ENCODE measurements around the gene ZFYVE28.
A peak's percentile ranks its signal among the peaks of the same experiment; 100 is the strongest.
"Not testable (repeated sequence)": the region's sequence is repeated elsewhere in the genome, so short reads cannot be mapped to it uniquely, and the experiment has no call there.

Gene ZFYVE28

DNA sequence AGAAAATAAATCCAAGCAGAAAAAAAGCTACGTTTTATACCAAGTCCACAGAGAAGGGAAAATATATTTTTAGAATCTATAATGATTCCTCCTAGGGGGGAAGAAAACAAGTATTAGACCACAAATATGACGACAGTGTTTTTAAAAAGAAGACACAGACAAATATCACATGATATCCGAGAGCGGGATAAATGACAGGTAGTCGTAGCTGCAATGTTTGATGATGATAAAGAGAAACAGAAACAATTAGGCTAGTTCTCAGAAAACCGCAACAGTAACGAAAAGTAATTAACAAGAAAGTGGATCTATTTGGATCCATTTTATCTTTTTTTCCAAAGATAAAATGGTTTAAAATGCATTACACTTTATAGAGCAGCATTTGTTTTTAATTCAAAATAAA lies 177.4 kb downstream of the ZFYVE28 start:
- no peak for DNase-seq

DNA sequence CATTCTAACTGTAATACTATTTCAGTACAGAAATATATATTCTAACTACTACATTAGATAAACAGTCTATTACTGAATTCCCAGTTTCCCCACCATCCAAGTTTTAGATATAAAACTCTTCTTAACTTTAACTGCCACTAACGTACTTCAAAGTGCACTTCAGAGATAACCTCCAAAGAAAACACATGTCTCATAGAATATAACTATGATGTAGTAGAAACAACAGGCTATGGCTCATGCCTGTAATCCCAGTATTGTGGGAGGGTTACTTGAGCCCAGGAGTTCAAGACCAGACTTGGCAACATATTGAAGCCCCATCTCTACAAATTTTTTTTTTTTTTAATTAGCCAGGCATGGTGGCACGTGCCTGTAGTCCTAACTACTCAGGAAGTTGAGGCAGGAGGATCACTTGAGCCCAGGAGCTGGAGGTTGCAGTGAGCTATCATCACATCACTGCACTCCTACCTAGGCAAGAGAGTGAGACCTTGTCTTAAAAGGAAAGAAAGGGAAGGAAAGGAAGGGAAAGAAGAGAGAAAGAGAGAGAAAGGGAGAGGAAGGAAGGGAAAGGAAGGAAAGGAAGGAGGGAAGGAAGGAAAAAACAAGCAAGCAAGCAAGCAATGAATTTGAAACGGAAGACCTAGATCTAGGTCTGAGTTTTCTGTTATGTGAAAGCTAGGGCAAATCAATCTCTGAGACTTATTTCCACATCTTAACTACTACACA lies 181.3 kb downstream of the ZFYVE28 start:
- DNase-seq, result no peak

DNA sequence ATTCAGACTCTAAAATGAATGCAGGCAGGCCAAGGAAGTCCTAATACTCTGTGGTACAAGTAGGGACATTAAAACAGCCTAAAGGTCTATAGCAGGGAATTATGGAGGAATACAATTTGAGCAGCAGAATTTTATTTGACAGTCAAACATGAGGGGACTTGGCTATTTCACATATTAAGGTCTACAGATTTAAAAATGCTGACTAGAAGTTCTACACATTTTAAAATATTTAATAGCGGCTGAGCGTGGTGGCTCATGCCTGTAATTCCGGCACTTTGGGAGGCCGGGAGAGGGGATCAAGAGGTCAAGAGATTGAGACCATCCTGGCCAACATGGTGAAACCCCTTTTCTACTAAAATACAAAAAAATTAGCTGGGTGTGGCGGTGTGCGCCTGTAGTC lies 187.4 kb downstream of the ZFYVE28 start:
- DNase-seq, result no peak

DNA sequence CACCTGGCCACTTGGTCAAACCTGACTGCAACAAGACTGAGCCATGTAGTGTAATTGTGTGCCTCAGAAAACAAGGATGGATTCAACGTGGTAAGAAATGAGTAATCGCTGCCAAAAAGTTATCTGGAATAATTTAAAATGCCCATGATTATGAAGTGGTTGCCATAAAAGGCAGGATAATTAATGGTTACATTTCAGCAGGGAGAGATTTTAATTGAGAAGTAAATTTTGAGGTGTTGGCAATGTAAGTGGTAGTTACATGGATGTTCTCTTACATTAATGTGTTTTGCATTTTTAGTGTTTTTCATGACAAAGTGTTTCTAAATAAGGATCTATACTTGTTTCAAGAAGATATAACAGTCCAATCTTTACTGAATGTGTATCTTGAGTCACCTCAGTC lies 192.2 kb downstream of the ZFYVE28 start:
- DNase-seq, result no peak

- DNase-seq, result no peak
Observed at GRCh38 chr4:2222838-2223237, 195.6 kb downstream of the ZFYVE28 start.

DNA sequence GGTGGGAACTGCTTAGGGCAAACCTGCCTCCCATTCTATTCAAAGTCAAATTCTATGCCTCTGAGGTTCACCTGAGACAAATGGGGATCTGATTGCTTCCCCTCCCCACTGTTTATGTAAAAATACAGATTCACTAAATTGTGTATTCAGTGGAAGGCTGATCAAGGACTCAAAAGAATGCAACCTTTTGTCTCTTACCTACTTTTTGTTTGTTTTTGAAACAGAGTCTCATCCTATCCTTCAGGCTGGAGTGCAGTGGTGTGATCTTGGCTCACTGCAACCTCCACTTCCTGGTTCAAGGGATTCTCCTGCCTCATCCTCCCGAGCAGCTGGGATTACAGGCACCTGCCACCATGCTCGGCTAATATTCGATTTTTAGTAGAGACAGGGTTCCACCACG lies 197.1 kb downstream of the ZFYVE28 start:
- not testable (repeated sequence) for DNase-seq

- DNase-seq, result peak; percentile 73
Observed at GRCh38 chr4:2220016-2220630, 198.3 kb downstream of the ZFYVE28 start.

Data from stimulated activated CD4-positive, alpha-beta T cell treated with anti-CD3 and anti-CD28 coated beads, Interleukin-1b, Interleukin-23, amount 100 ng/mL, for 48 hours (primary cell).